ENCODE data around the gene CCDC179.

The CCDC179 gene

GRCh38 chr11:22860241-22860640 lies at the start of gene CCDC179:
CCDC179 (minus strand) TSS chr11:22860474; CDS start chr11:22860421, 53 bp downstream.
- H3K4me3 ChIP-seq (ENCODE audit: low read length, poor library complexity, severe bottlenecking), result no peak within 1 kb of the TSS
- H3K4me2 ChIP-seq (ENCODE audit: low read depth, low read length, poor library complexity, severe bottlenecking), result no peak within 1 kb of the TSS
- H3K9me2 ChIP-seq (replicated peaks; ENCODE audit: low read depth, low read length), result no peaks in the 10 kb centered on the region
- no peak within 1 kb of the TSS for H3K9ac ChIP-seq (ENCODE audit: low read depth, low read length, poor library complexity, severe bottlenecking)
- no peaks in the 10 kb centered on the region for H3K36me3 ChIP-seq (ENCODE audit: insufficient read depth, low read length)
- no peaks in the 10 kb centered on the region for H3K4me1 ChIP-seq (ENCODE audit: insufficient read depth, low read length, poor library complexity, severe bottlenecking)
- no peaks in the 10 kb centered on the region for H4K20me1 ChIP-seq (ENCODE audit: insufficient read depth, low read length, poor library complexity, severe bottlenecking)
- H3K27me3 ChIP-seq (ENCODE audit: insufficient read depth, low read length, poor library complexity, severe bottlenecking), result no peaks in the 10 kb centered on the region
- TF ChIP-seq CTCF (conservative IDR thresholded peaks at IDR 0.05; ENCODE audit: low read length), result no peak
- no peak for TF ChIP-seq EZH2phosphoT487 (IDR thresholded peaks at IDR 0.05; ENCODE audit: borderline replicate concordance)
- no peaks in the 10 kb centered on the region for H3F3A ChIP-seq (ENCODE audit: low read depth)
- H3K79me2 ChIP-seq (ENCODE audit: insufficient read depth, low read length), result no peaks in the 10 kb centered on the region
- H3K9me3 ChIP-seq (ENCODE audit: insufficient read depth, low read depth, low read length), result no peaks in the 10 kb centered on the region
- no peak within 1 kb of the TSS for H2AFZ ChIP-seq (ENCODE audit: low read length)

- no peaks in the 10 kb centered on the region for H3K4me1 ChIP-seq (ENCODE audit: insufficient read depth, low read length, poor library complexity, severe bottlenecking)
- H3K36me3 ChIP-seq (ENCODE audit: insufficient read depth, low read length), result no peaks in the 10 kb centered on the region
- H3K4me3 ChIP-seq (ENCODE audit: low read length, poor library complexity, severe bottlenecking), result no peak overlapping the region
- H3K9ac ChIP-seq (ENCODE audit: low read depth, low read length, poor library complexity, severe bottlenecking), result no peak overlapping the region
- H3K4me2 ChIP-seq (ENCODE audit: low read depth, low read length, poor library complexity, severe bottlenecking), result no peak overlapping the region
- H3K9me3 ChIP-seq (ENCODE audit: insufficient read depth, low read depth, low read length), result no peaks in the 10 kb centered on the region
- H2AFZ ChIP-seq (ENCODE audit: low read length), result no peak overlapping the region
- no peaks in the 10 kb centered on the region for H3F3A ChIP-seq (ENCODE audit: low read depth)
- H4K20me1 ChIP-seq (ENCODE audit: insufficient read depth, low read length, poor library complexity, severe bottlenecking), result no peaks in the 10 kb centered on the region
- TF ChIP-seq CTCF (conservative IDR thresholded peaks at IDR 0.05; ENCODE audit: low read length), result no peak
- TF ChIP-seq EZH2phosphoT487 (IDR thresholded peaks at IDR 0.05; ENCODE audit: borderline replicate concordance), result no peak
- H3K9me2 ChIP-seq (replicated peaks; ENCODE audit: low read depth, low read length), result no peaks in the 10 kb centered on the region
- H3K27me3 ChIP-seq (ENCODE audit: insufficient read depth, low read length, poor library complexity, severe bottlenecking), result no peaks in the 10 kb centered on the region
- H3K79me2 ChIP-seq (ENCODE audit: insufficient read depth, low read length), result no peaks in the 10 kb centered on the region
Observed at GRCh38 chr11:22903782-22904181, 43.5 kb upstream of the CCDC179 start.

GRCh38 chr11:22901603-22902002 lies 41.3 kb upstream of the CCDC179 start:
- no peaks in the 10 kb centered on the region for H3K36me3 ChIP-seq (ENCODE audit: insufficient read depth, low read length)
- no peaks in the 10 kb centered on the region for H4K20me1 ChIP-seq (ENCODE audit: insufficient read depth, low read length, poor library complexity, severe bottlenecking)
- no peaks in the 10 kb centered on the region for H3K9me3 ChIP-seq (ENCODE audit: insufficient read depth, low read depth, low read length)
- no peak for TF ChIP-seq CTCF (conservative IDR thresholded peaks at IDR 0.05; ENCODE audit: low read length)
- no peak for TF ChIP-seq EZH2phosphoT487 (IDR thresholded peaks at IDR 0.05; ENCODE audit: borderline replicate concordance)
- no peak overlapping the region for H3K9ac ChIP-seq (ENCODE audit: low read depth, low read length, poor library complexity, severe bottlenecking)
- no peaks in the 10 kb centered on the region for H3K4me1 ChIP-seq (ENCODE audit: insufficient read depth, low read length, poor library complexity, severe bottlenecking)
- H3K79me2 ChIP-seq (ENCODE audit: insufficient read depth, low read length), result no peaks in the 10 kb centered on the region
- no peaks in the 10 kb centered on the region for H3F3A ChIP-seq (ENCODE audit: low read depth)
- H3K4me3 ChIP-seq (ENCODE audit: low read length, poor library complexity, severe bottlenecking), result no peak overlapping the region
- no peaks in the 10 kb centered on the region for H3K27me3 ChIP-seq (ENCODE audit: insufficient read depth, low read length, poor library complexity, severe bottlenecking)
- no peak overlapping the region for H3K4me2 ChIP-seq (ENCODE audit: low read depth, low read length, poor library complexity, severe bottlenecking)
- no peak overlapping the region for H2AFZ ChIP-seq (ENCODE audit: low read length)
- H3K9me2 ChIP-seq (replicated peaks; ENCODE audit: low read depth, low read length), result no peaks in the 10 kb centered on the region

All from Loucy (cell line).